AG08395 (cell line): ENCODE data around the gene TCTA.

ENCODE experiments used
- DNase-seq: peaks from one replicate; pipeline ENCODE4 v3.0.0; 2012; ENCODE audit warnings: mixed read lengths, low spot score

Gene TCTA

DNA sequence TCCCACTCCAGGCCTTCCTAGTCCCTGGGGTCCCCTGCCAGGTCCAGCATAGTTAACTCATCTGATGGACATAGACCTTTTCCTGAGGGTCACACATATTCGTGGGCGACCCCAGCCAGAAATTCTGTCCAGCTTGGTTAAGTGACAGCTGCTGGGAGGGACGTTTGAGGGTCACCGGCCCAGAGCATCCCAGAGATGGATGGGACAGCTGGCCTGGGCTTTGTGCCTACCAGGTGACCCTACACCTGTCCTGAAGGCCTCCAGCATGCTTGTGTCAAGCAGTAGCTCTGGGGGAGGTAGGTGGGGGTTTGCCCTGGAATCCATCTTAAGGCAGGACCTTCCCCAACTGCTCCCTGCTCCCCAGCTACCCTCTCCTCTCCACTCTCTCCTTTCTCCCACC lies 48.7 kb downstream of the TCTA start:
- DNase-seq: no peak

GRCh38 chr3:49461443-49462171 lies 49.4 kb downstream of the TCTA start:
- DNase-seq: no peak

DNA sequence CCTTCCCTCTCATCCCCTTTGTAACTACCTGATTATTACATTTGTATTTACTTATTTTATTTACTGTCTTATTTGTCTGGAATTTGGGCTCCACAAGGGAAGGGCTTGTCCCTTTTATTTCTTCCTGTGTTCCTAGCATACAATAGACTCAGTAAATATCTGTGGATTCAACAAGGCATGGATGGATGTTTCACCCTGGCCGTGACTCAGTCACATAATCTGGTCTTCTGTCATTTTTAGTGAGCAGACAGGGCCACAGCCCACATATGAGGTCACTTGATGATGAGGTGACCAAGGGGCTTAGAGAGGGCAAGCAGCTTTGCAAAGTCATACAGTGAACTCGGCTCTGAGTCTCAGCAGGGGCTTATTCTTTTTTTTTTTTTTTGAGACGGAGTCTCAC lies 50.0 kb downstream of the TCTA start:
- peak; percentile 46 for DNase-seq

DNA sequence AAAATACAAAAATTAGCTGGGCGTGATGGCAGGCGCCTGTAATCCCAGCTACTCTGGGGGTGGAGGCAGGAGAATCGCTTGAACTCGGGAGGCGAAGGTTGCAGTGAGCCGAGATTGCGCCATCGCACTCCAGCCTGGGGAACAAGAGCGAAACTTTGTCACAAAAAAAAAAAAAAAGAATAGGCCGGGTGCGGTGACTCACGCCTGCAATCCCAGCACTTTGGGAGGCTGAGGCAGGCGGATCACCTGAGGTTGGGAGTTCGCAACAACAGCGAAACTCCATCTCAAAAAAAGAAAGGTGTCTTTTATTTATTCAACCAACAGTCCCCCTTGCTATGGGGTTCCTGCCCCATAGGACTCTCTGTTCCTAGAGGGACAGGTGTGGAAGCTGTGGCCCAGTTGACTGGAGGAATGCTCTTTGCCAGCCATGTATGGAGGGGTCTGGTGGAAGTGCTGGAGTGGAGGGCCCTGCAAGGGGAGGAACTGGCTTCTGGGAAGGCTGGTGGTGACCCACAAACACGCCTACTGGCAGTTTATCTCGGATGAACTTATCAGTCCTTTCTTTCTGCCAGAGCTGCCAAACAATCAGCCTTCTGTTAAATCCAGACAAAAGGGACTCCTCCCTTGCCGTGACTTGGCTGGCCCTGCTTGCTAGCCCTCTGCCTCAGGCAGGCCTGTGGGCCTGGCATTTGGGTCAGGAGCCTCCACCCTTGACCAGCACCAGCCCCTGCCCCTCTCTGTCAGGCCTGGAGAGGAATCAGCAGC lies 53.2 kb downstream of the TCTA start:
- DNase-seq: no peak
